Measurements from ENCODE around the gene SRPK1.

SRPK1 gene

DNA sequence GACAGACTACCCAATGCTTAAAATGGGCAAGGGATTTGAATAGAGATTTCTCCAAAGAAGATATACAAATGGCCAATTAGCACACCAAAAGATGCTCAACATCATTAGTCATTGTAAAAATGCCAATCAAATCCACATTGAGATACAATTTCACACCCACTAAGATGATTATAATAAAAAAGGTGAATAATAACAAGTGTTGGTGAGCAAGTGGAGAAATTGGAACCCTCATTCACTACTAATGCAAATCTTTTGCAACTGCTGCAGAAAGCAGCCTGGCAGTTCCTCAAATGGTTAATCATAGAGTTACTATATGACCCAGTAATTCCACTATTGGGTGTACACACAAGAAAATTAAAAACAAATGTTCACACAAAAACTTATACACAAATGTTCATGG is 103.4 kb downstream of the SRPK1 start:
- DNase-seq (ENCODE audit: low read depth in 2 of 2): no peak

GRCh38 chr6:35811699-35811995 is 109.3 kb downstream of the SRPK1 start:
- no peak for DNase-seq (ENCODE audit: low read depth in 2 of 2)

- no peak for DNase-seq (ENCODE audit: low read depth in 2 of 2)
Measured at GRCh38 chr6:35810971-35811698, 109.8 kb downstream of the SRPK1 start.

DNA sequence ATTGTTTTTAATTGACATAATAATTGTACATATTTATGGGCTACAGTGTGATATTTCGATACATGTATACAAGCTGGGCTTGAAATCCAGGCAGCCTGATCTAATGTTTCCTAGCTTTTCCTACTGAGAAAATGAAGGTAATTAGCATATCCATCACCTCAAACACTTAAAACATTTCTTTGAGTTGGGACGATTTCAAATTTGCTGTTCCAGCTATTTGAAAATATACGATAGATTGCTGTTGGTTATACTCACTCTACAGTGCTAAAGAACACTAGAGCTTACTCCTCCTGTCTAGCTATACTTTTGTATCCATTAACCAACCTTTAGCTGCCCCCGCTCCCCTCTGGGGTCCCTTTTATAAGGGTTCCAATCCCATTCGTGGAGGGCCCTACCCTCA is 111.1 kb downstream of the SRPK1 start:
- no peak for DNase-seq (ENCODE audit: low read depth in 2 of 2)

GRCh38 chr6:35808688-35809087 is 112.2 kb downstream of the SRPK1 start:
- DNase-seq (ENCODE audit: low read depth in 2 of 2): no peak

DNA sequence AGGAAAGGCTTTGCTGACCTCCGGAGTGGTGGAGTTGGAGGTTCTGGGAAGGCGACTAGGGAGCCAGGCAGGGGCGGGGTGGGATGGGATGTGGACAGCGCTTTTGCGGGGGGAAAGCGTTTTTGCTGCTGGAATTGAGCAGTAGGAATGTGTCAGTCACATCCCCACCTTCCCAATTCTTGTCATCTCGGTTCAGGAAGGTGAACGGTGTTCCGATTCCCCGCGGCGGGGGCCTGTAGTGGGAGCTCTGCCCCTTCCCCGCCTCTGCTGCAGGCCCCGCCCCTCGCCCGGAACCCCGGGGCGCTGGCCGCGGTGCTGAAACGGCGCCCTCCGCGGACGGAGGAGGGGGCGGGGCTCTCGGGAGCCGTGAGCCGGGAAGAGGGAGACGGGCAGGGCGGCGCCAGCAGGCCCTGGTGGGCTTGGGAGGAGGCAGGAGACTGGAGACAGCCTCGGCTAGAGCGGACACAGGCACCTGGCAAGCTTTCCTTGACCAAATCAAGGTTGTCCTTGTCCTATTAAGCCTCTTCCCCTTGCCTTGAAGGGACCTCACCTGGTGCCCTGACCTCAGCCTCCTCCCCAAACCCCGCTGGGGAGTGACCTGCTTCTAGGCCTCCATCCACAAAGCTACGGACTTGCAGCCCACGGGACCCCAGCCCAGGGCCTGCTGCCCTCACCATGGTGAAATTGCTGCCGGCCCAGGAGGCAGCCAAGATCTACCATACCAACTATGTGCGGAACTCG is 115.7 kb downstream of the SRPK1 start, which contains the start of gene LHFPL5:
LHFPL5 (plus strand) TSS at position 357 of the 741 bp plus-strand sequence; CDS start at position 676, 319 bp downstream.
- DNase-seq (ENCODE audit: low read depth in 2 of 2): peak; percentile 18 to 25

GRCh38 chr6:35801148-35801547 is 119.8 kb downstream of the SRPK1 start:
- DNase-seq (ENCODE audit: low read depth in 2 of 2): no peak

DNA sequence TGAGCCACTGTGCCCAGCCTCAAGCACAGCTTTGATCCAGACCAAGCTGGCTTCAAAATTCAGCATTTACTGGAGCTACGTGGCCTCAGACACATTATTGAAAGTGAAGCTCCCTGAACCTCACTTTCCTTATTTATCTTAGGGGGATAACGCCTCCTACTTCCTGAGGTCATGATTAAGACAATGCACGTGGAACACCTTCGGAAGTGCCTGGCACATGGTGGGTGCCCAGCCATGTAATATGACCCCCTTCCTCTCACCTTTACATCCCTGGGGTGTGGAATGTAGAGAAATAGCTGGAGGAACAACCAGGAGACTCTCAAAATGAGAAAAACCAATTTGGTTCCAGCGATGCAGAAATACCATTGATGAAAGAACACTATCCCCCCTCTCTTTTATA is 122.2 kb downstream of the SRPK1 start:
- no peak for DNase-seq (ENCODE audit: low read depth in 2 of 2)

- DNase-seq (ENCODE audit: low read depth in 2 of 2): no peak
Measured at GRCh38 chr6:35797837-35798526, 122.9 kb downstream of the SRPK1 start.

GRCh38 chr6:35796236-35796635 is 124.7 kb downstream of the SRPK1 start:
- no peak for DNase-seq (ENCODE audit: low read depth in 2 of 2)

DNA sequence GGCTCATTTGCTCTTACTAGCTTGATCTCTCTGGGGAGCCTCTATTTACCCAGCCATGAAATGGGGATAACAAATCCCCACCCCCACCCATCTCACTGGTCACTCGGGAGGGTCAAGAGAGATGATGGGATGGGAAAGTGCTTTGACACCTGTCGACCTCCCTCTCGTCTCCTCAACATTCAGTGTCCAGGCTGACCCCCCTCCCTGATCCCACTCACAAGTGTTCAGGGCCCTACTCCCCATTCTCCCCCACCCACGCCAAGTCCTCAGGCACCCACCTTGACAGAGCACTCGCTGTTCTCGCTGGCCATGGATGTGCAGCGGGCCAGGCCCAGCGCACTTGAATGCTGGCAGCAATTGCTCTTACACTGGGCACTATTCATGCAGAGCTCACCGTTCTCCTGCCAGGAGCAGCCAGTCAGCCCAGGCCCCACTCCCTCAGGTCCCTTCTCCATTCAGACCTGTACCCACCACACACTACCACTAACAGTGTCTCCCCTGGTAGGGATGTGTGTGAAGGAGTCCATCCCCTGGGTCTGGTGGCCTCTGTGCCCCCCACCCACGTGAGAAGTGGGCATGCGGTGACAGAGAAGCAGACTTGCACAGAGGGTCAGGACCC is 125.3 kb downstream of the SRPK1 start:
- DNase-seq (ENCODE audit: low read depth in 2 of 2): no peak

DNA sequence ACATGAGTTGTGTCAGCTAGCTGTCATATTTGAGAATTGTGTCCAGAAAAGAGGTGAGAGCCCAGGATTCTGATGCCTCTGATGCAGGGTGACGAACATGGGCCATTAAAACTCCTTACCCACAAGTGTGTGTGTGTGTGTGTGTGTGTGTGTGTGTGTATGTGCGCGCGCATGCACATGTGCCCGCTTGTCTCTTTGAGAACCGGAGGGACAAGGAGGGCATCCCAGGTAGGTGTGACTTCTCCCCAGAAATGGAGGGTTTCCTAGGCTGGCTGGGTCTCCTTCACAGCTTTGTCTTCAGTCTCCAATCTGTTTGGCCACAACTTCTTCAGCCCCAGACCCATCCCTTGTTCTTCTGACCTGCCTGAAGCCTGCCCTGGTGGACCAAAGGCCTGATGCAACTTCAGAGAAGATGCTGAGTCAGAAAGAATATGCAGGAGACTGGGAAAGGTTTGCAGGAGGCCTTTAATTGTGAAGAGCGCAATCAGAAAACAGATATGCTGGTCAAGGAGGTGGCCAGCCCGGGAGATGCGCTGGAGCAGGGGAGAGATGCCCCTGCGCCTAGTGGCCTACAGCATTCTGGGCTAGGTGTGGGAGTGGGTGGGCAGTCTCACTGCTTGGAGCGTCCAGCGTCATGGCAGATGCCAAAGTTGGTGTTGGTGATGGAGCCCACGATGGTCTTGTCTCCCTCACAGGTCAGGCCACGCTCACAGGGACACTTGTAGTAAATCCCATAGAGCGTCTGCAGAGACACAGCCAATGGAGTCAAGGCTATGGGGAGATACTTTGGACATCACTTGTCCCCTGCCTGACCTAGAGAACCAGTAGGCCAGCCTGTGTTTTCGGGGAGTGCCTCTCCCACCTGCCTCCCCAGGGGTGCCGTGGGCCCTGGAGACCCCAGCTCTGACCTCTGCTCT is 126.1 kb downstream of the SRPK1 start:
- DNase-seq (ENCODE audit: low read depth in 2 of 2): no peak

DNA sequence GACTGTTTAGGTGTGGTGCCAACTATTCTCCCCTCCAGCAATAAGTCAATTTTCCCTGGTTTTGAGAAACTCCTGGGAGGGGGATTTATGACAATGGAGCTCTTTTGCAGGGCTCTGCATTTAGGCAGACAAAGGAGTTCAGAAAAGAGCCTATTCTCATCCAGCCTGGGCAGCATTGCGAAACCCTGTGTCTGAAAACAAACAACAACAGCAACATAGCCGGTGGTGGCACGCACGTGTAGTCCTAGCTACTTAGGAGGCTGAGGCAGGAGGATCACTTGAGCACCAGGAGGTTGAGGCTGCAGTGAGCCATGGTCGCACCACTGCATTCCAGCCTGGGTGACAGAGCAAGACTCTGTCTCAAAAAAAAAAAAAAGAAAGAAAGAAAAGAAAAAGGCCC is 130.2 kb downstream of the SRPK1 start:
- DNase-seq (ENCODE audit: low read depth in 2 of 2): no peak

GRCh38 chr6:35788423-35788982 is 132.4 kb downstream of the SRPK1 start:
- no peak for DNase-seq (ENCODE audit: low read depth in 2 of 2)

- no peak for DNase-seq (ENCODE audit: low read depth in 2 of 2)
Measured at GRCh38 chr6:35787266-35788218, 133.4 kb downstream of the SRPK1 start.

DNA sequence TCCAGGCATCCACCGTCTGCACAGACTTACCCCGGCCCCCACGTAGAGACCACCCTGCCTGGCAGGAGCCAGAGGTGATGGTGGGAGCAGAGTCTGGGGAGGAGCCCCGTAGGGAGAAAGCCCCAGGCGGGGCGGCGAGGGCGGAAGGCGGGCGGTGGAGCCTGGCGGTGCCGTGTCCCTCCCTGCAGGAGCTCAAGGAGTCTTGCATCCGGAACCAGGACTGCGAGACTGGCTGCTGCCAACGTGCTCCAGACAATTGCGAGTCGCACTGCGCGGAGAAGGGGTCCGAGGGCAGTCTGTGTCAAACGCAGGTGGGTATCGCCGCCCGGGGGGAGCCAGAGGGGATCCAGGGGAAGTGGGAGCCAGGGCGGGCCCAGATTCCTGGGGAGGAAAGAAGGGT is 134.1 kb downstream of the SRPK1 start:
- no peak for DNase-seq (ENCODE audit: low read depth in 2 of 2)

DNA sequence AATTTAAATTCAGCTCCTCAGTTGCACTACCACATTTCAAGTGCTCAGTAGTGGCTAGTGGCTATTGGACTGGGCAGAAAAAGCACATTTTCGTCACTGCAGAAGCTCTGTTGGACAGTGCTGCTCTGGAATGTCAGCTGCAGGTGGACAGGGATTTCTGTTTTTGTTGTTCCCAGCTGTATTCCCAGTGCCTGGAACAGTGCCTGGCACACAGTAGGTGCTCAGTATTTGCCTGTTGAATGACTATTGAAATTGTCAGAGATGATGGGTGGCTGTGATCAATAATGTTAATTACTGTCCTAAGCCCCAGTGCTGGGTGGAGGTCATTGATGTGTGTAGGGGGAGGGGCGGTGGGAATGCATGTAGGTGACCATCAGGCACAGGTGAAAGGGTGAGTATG is 134.6 kb downstream of the SRPK1 start:
- DNase-seq (ENCODE audit: low read depth in 2 of 2): no peak

GRCh38 chr6:35784200-35784599 is 136.7 kb downstream of the SRPK1 start:
- no peak for DNase-seq (ENCODE audit: low read depth in 2 of 2)

Measured in stimulated activated CD8-positive, alpha-beta memory T cell treated with anti-CD3 and anti-CD28 coated beads, Interleukin-15, amount 100 ng/mL, for 48 hours (primary cell).